Mesenchymal stem cell (in vitro differentiated cells and primary cell): ENCODE results near the gene CILP2.

Source experiments
- DNase-seq: peaks from one replicate; pipeline ENCODE4 v3.0.0-alpha.2; 2013
- H2AFZ ChIP-seq: one replicate; pipeline ENCODE4 v1.6.1; 2013; ENCODE audit warnings: low read depth, mild to moderate bottlenecking, control low read depth, inconsistent platforms, low read length, moderate library complexity
- H2AK5ac ChIP-seq: 2 replicates; pipeline ENCODE4 v1.6.1; 2013; ENCODE audit warnings: low read length, moderate library complexity, mild to moderate bottlenecking, inconsistent platforms; ENCODE audit not compliant: severe bottlenecking
- H2BK120ac ChIP-seq: one replicate; pipeline ENCODE4 v1.6.1; 2013; ENCODE audit warnings: low read depth, mild to moderate bottlenecking, inconsistent platforms, low read length, moderate library complexity
- H2BK12ac ChIP-seq, 2 experiments: one replicate each; pipeline ENCODE4 v1.6.1; 2013; ENCODE audit warnings: inconsistent platforms in 2 of 2, low read length in 2 of 2, mild to moderate bottlenecking in 2 of 2, moderate library complexity in 2 of 2, control low read depth in 1 of 2
- H2BK15ac ChIP-seq: one replicate; pipeline ENCODE4 v1.6.1; 2013; ENCODE audit warnings: mild to moderate bottlenecking, low read depth, inconsistent platforms; ENCODE audit not compliant: poor library complexity, severe bottlenecking
- H2BK5ac ChIP-seq: 2 replicates; pipeline ENCODE4 v1.6.1; 2013; ENCODE audit warnings: low read depth, mild to moderate bottlenecking, low read length, control low read depth, inconsistent platforms; ENCODE audit not compliant: poor library complexity, severe bottlenecking
- H3K14ac ChIP-seq, 2 experiments: one replicate each; pipeline ENCODE4 v1.6.1; 2013; ENCODE audit warnings: inconsistent platforms in 2 of 2, low read length in 2 of 2, control low read depth in 1 of 2, mild to moderate bottlenecking in 1 of 2, moderate library complexity in 1 of 2
- H3K18ac ChIP-seq, 2 experiments: one replicate each; pipeline ENCODE4 v1.6.1; 2013; ENCODE audit warnings: inconsistent platforms in 2 of 2, low read length in 2 of 2, control low read depth in 1 of 2, low read depth in 1 of 2, mild to moderate bottlenecking in 1 of 2
- H3K23ac ChIP-seq, 2 experiments: one replicate each; pipeline ENCODE4 v1.6.1; 2013; ENCODE audit warnings: inconsistent platforms in 2 of 2, low read length in 2 of 2, mild to moderate bottlenecking in 2 of 2, moderate library complexity in 2 of 2, control low read depth in 1 of 2
- H3K27ac ChIP-seq: 2 replicates; pipeline ENCODE4 v1.5.1; 2013; ENCODE audit warnings: mild to moderate bottlenecking, moderate library complexity, low read length, control low read depth, inconsistent platforms; ENCODE audit not compliant: poor library complexity, severe bottlenecking
- H3K27me3 ChIP-seq, 2 experiments: 2 replicates each; pipeline versions ENCODE4 v1.6.1 to v1.7.0; 2013; ENCODE audit warnings: low read length in 2 of 2, mild to moderate bottlenecking in 2 of 2, moderate library complexity in 2 of 2, control low read depth in 1 of 2, inconsistent platforms in 1 of 2; ENCODE audit not compliant: control insufficient read depth in 1 of 2, insufficient read depth in 1 of 2
- H3K36me3 ChIP-seq, 2 experiments: 2 replicates each; pipeline versions ENCODE4 v1.6.1 to v1.7.0; 2013; ENCODE audit warnings: low read length in 2 of 2, control low read depth in 1 of 2, inconsistent platforms in 1 of 2, low read depth in 1 of 2, mild to moderate bottlenecking in 1 of 2; ENCODE audit not compliant: insufficient read depth in 2 of 2, control insufficient read depth in 1 of 2
- H3K4ac ChIP-seq, 2 experiments: one replicate each; pipeline ENCODE4 v1.6.1; 2013; ENCODE audit warnings: inconsistent platforms in 2 of 2, low read length in 2 of 2, mild to moderate bottlenecking in 2 of 2, moderate library complexity in 2 of 2, control low read depth in 1 of 2, low read depth in 1 of 2
- H3K4me1 ChIP-seq: 2 replicates; pipeline ENCODE4 v1.6.1; 2013; ENCODE audit warnings: low read depth, low read length, control low read depth; ENCODE audit not compliant: control insufficient read depth, insufficient read depth
- H3K4me2 ChIP-seq: 2 replicates; pipeline ENCODE4 v1.6.1; 2013; ENCODE audit warnings: low read length, mild to moderate bottlenecking, inconsistent platforms; ENCODE audit not compliant: poor library complexity, severe bottlenecking
- H3K4me3 ChIP-seq, 2 experiments: 2 replicates each; pipeline versions ENCODE4 v1.5.1 to v1.7.0; 2013; ENCODE audit warnings: low read length in 2 of 2, mild to moderate bottlenecking in 2 of 2, control low read depth in 1 of 2, low read depth in 1 of 2; ENCODE audit not compliant: insufficient read depth in 1 of 2
- H3K79me1 ChIP-seq: replicated peaks from 2 replicates; pipeline ENCODE4 v1.6.1; 2013; ENCODE audit warnings: mild to moderate bottlenecking, control low read depth, low read length, inconsistent platforms; ENCODE audit not compliant: poor library complexity, severe bottlenecking
- H3K9ac ChIP-seq: 2 replicates; pipeline ENCODE4 v1.7.0; 2013; ENCODE audit warnings: mild to moderate bottlenecking, low read length, moderate library complexity
- H3K9me3 ChIP-seq: 2 replicates; pipeline ENCODE4 v1.7.0; 2013; ENCODE audit warnings: mild to moderate bottlenecking, low read length; ENCODE audit not compliant: control insufficient read depth
- H4K8ac ChIP-seq: one replicate; pipeline ENCODE4 v1.6.1; 2013; ENCODE audit warnings: inconsistent platforms, mild to moderate bottlenecking, low read length, moderate library complexity
- H4K91ac ChIP-seq: one replicate; pipeline ENCODE4 v1.6.1; 2013; ENCODE audit warnings: mild to moderate bottlenecking, low read length, inconsistent platforms
- WGBS: methylation state at CpG from one replicate; pipeline ENCODE4 v1.1.7; 2013; ENCODE audit warnings: mixed read lengths; 5-methylcytosine and 5-hydroxymethylcytosine counted together

CILP2 gene

DNA sequence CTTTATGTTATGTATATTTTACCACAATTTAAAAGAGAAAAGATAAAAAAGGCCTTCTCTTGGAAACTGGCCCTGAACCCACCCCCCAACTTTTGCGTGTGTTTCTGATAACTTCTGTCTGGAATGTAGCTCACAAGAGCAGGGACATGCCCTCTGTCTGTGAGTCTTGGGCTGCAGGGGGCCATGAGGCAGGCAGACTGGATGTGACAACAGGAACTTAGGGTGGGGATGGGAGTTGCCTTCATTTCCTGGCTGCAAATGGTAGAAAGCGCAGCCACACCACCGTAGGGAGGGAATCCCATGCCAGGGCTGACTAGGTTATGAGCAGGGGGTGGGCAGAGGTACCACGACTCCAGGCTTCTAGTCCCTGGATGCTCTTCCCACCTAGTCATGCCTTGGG is 21.9 kb downstream of the CILP2 start:
- H2BK5ac ChIP-seq: no peak overlapping the region
- 83% methylated on average over 4 of the region's 4 CpGs for WGBS
- no peak overlapping the region for H3K23ac ChIP-seq
- H3K4me3 ChIP-seq: no peak overlapping the region
- no peak overlapping the region for H3K4me2 ChIP-seq
- H3K18ac ChIP-seq: no peak overlapping the region
- peak overlapping the region; percentile 32 for H4K91ac ChIP-seq
- no peaks in the 10 kb centered on the region for H3K9me3 ChIP-seq
- peaks cover 4% of the 10 kb centered on the region for H3K4me1 ChIP-seq
- no peak overlapping the region for H4K8ac ChIP-seq
- H2AK5ac ChIP-seq: no peak overlapping the region
- no peak overlapping the region for H2BK12ac ChIP-seq
- H3K27me3 ChIP-seq: no peaks in the 10 kb centered on the region
- H2BK15ac ChIP-seq: no peak overlapping the region
- no peak overlapping the region for H3K9ac ChIP-seq
- no peak overlapping the region for H3K27ac ChIP-seq
- peaks cover 0 to 3% of the 10 kb centered on the region in 2 experiments for H3K36me3 ChIP-seq
- no peak overlapping the region for H2BK120ac ChIP-seq
- no peaks in the 10 kb centered on the region for H3K79me1 ChIP-seq
- no peak overlapping the region for H2AFZ ChIP-seq
- H3K4ac ChIP-seq: no peak overlapping the region
- no peak for DNase-seq
- H3K14ac ChIP-seq: no peak overlapping the region

DNA sequence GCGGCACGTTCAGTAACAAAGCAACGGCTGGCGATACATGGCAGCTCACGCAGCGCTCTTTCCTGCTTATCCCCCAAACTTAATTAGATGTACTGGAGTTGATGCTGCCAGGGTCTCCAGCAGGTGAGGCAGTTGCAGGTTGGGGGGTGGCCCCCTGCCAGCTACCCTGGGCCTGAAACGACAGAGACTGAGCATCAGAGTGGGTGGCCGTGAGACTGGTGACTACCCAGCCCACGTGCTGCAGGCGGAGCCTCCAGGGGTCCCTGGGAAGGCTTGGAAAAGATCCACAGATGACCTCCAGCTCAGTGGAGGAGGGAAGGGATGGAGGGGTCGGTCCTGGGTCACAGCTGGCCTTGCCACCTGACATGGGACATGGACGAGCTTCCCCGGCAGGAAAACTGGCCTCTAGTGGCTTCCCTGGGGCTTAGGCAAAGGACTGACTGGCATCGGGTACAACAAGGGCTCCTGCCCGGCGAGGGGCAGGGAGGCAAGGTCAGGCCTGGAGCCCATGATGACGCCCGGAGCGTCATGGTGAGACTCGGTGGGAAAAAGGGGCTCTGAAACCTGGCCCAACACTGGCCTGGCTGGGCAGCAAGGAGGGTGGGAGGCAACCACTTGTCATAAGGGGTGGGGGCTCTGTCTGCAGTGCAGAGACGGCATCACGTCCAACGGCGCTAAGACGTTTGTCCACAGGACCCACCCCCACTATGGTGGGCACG is 24.0 kb downstream of the CILP2 start:
- no peaks in the 10 kb centered on the region for H3K79me1 ChIP-seq
- H2AK5ac ChIP-seq: no peak overlapping the region
- WGBS: 88% methylated on average over 20 of the region's 26 CpGs
- no peak overlapping the region for H3K4ac ChIP-seq
- no peak overlapping the region for H2BK120ac ChIP-seq
- DNase-seq: no peak
- H2BK12ac ChIP-seq: no peak overlapping the region
- H3K27ac ChIP-seq: no peak overlapping the region
- no peak overlapping the region for H2BK5ac ChIP-seq
- H2BK15ac ChIP-seq: no peak overlapping the region
- H3K14ac ChIP-seq: no peak overlapping the region
- H3K4me2 ChIP-seq: no peak overlapping the region
- no peak overlapping the region for H4K91ac ChIP-seq
- H4K8ac ChIP-seq: no peak overlapping the region
- no peaks in the 10 kb centered on the region for H3K27me3 ChIP-seq
- no peaks in the 10 kb centered on the region for H3K9me3 ChIP-seq
- no peak overlapping the region for H3K9ac ChIP-seq
- H3K36me3 ChIP-seq: peaks cover 0 to 3% of the 10 kb centered on the region in 2 experiments
- H2AFZ ChIP-seq: no peak overlapping the region
- no peak overlapping the region for H3K4me3 ChIP-seq
- H3K23ac ChIP-seq: no peak overlapping the region
- peaks cover 12% of the 10 kb centered on the region for H3K4me1 ChIP-seq
- H3K18ac ChIP-seq: no peak overlapping the region

DNA sequence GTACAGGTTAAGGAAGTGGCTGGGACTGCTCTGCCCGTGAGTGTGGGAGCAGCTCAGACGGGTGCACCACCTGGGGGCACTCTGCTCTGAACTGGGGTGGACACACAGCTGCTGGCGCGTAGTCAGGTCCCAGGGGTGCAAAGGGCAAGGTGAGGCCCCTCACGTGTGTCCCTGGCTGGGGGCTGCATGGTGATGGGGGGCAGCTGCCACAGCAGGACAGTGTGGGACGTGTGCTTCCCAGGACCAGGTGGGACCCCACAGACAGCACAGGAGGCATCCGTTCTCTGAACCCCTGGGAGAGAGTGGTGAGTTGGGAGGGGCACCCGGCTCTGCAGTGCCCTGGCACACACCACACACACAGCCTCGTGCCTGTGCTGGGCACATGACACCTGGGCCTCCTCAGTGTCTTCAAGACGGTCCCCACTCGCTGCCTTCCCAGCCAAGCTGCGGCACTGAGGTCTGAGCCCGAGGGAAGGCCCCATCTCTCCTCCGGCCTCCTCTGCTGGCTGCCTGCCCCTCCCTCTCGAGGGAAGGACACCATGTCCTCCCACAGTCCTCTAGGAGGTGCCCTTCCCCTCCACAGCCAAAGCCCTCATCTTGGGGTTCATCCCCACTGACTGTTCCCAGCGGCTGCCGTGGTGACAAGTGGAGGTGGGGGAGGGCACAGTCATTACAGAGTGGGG is 24.7 kb downstream of the CILP2 start:
- no peak overlapping the region for H3K4me2 ChIP-seq
- H4K91ac ChIP-seq: no peak overlapping the region
- H3K4ac ChIP-seq: no peak overlapping the region
- H3K9me3 ChIP-seq: no peaks in the 10 kb centered on the region
- H2AK5ac ChIP-seq: no peak overlapping the region
- WGBS: 86% methylated on average over 16 of the region's 17 CpGs
- H4K8ac ChIP-seq: no peak overlapping the region
- no peak overlapping the region for H3K14ac ChIP-seq
- no peak overlapping the region for H3K18ac ChIP-seq
- no peaks in the 10 kb centered on the region for H3K79me1 ChIP-seq
- no peak overlapping the region for H2BK120ac ChIP-seq
- H3K27me3 ChIP-seq: no peaks in the 10 kb centered on the region
- peaks cover 0 to 3% of the 10 kb centered on the region in 2 experiments for H3K36me3 ChIP-seq
- H2AFZ ChIP-seq: no peak overlapping the region
- H2BK5ac ChIP-seq: no peak overlapping the region
- H2BK15ac ChIP-seq: no peak overlapping the region
- no peak overlapping the region for H3K9ac ChIP-seq
- H3K4me1 ChIP-seq: peaks cover 12% of the 10 kb centered on the region
- H2BK12ac ChIP-seq: no peak overlapping the region
- no peak overlapping the region for H3K27ac ChIP-seq
- H3K23ac ChIP-seq: no peak overlapping the region
- DNase-seq: no peak
- no peak overlapping the region for H3K4me3 ChIP-seq

DNA sequence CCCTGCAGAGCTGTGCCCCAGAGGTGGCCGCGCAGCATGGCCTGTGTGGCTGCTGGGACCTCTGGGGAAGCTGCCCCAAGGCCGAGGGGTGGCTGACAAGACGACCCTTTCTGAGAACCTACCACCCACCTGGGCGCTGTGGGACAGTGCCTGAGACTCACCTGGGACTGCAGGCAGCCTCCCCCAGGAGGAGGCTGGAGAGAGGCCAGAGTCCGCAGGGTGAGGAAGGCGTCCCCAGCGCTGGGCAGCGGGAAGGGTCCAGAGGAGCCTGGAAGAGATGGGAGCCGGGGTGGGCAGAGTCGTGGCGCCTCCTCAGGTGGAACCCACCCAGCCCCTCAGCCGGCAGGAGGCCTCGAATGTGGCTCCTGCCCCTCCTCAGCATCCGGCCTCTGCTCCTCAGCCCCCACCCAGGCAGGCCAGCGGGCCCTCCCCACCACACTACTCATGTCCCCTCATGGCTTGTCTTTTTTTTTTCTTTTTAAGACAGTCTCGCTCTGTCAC is 25.3 kb downstream of the CILP2 start:
- Histone ChIP-seq H3K27ac (no peak overlapping the region), H4K8ac (no peak overlapping the region), H3K36me3 (peaks cover 0 to 3% of the 10 kb centered on the region in 2 experiments), H3K27me3 (no peaks in the 10 kb centered on the region), H3K18ac (no peak overlapping the region), H3K4ac (no peak overlapping the region), H3K9ac (no peak overlapping the region), H2BK5ac (no peak overlapping the region), H3K4me3 (no peak overlapping the region), H2AK5ac (no peak overlapping the region), H3K14ac (no peak overlapping the region), H2BK12ac (no peak overlapping the region), H3K79me1 (no peaks in the 10 kb centered on the region), H3K23ac (no peak overlapping the region), H2BK120ac (no peak overlapping the region), H3K4me1 (peaks cover 12% of the 10 kb centered on the region), H4K91ac (no peak overlapping the region), H2AFZ (no peak overlapping the region), H3K9me3 (no peaks in the 10 kb centered on the region), H2BK15ac (no peak overlapping the region), H3K4me2 (no peak overlapping the region)
- no peak for DNase-seq
- 92% methylated on average over 16 of the region's 17 CpGs for WGBS
